Stomach (tissue), 4 donors: ENCODE measurements around the gene PSD2.

ENCODE experiments used
- CTCF ChIP-seq, 7 experiments: fragments of 450-650 bp in 4 of 7; fragments of 200-600 bp in 3 of 7; sonication (generic) in 3 of 7; IDR thresholded peaks; one replicate each; pipeline ENCODE4 v1.5.1; 2016 to 2019; ENCODE audit warnings: antibody characterized with exemption in 7 of 7, control low read depth in 2 of 7, mild to moderate bottlenecking in 1 of 7
- EP300 ChIP-seq: sonication (generic); formaldehyde crosslinking; IDR thresholded peaks from one replicate; pipeline ENCODE4 v1.6.1; 2017; ENCODE audit warnings: antibody characterized with exemption
- POLR2A ChIP-seq, 4 donors: fragments of 450-650 bp; IDR thresholded peaks; one replicate each; pipeline ENCODE4 v1.6.1; 2016; ENCODE audit warnings: antibody characterized with exemption in 4 of 4, control low read depth in 2 of 4, mild to moderate bottlenecking in 1 of 4, moderate library complexity in 1 of 4
- POLR2AphosphoS5 ChIP-seq, 3 donors: sonication (generic); formaldehyde crosslinking; IDR thresholded peaks; one replicate each; pipeline ENCODE4 v1.6.1; 2016; ENCODE audit warnings: antibody characterized with exemption in 3 of 3

GRCh38 chr5:139806726-139807646 is 11.4 kb downstream of the PSD2 start:
- no peak for TF ChIP-seq CTCF (IDR thresholded peaks at IDR 0.05)
- TF ChIP-seq POLR2A (IDR thresholded peaks at IDR 0.05), result no peak
- no peak for TF ChIP-seq POLR2AphosphoS5 (IDR thresholded peaks at IDR 0.05)
- no peak for TF ChIP-seq EP300
